ENCODE data around the gene TMEM187.

TMEM187 gene

GRCh38 chrX:154011376-154012335 is 39.1 kb downstream of the TMEM187 start:
- no peak overlapping the region for H3K27ac ChIP-seq
- TF ChIP-seq CTCF (conservative IDR thresholded peaks at IDR 0.05), result no peak
- no peak for TF ChIP-seq ZFX (IDR thresholded peaks at IDR 0.05)

DNA sequence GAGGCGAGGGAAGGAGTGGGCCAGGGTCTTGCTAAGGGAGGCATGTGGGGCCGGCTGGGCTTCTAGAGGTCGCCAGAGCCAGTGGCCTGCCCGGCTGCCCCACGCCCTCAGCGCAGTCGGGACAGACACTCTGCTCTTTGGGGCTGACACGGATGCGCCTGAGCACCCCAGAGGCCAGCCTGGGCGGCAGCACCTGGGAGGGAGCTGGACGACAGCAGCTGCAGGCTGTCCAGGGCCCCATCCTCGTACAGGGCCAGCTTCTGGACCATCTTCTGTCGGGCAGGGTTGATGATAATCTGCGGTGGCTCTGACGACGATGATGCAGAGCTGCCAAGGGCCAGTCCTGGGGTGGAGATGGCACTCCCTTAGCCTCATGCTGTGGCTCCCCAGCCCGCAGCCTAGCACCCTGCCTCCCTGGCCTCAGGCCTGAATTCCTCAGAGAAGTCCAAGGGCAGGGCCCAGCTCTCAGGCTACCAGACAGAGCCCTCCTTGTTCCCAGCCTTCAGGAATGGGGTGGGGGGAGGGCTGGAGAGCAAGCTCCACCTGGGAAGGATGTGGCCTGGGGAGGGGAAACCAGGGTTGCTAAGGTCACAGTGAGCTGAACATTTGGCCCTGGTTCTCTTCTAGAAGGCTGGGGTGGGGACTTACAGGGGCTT is 39.9 kb downstream of the TMEM187 start:
- TF ChIP-seq CTCF (conservative IDR thresholded peaks at IDR 0.05) (no peak), ZFX (IDR thresholded peaks at IDR 0.05) (no peak)
- H3K27ac ChIP-seq, result no peak overlapping the region

GRCh38 chrX:154013001-154013421 is 40.5 kb downstream of the TMEM187 start:
- TF ChIP-seq ZFX (IDR thresholded peaks at IDR 0.05) (no peak), CTCF (conservative IDR thresholded peaks at IDR 0.05) (no peak)
- no peak overlapping the region for H3K27ac ChIP-seq

DNA sequence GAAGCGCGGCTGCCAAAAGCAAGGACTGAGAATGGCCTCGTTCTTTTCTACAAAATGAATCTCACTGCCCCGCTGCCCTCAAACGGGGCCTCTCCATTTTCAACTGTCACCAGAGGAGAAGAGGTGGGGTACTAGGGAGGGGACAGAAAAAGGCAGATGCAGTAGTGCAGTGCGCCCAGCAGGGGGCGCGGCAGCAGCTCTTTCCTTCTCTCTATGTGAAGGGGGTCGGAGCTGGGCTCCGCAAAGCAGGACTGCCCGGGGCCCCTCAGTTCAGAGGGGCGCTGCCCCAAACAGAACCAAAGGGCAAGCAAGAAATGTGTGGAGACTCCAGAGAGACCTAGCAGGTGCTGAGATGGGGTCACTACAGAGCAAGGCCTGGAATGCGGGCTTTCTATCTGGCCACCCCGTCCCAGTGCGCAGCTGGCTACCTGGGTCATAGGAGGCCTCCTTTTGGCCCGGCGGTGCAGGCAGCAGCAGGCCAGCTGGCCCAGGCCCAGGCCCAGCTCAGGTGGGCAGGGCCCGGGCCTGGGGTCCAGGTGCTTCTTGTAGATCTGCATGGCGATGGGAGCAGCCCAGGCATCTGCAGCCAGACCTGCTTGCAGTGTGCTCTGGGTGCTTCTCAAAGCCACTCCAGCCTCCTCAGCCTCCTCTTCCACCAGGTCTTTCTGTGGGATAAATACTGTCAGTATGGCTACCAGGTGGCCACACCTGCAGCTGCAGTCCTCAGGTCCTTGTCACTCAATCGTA is 41.2 kb downstream of the TMEM187 start:
- no peak for TF ChIP-seq ZFX (IDR thresholded peaks at IDR 0.05)
- TF ChIP-seq CTCF (conservative IDR thresholded peaks at IDR 0.05), result peak; percentile 85

DNA sequence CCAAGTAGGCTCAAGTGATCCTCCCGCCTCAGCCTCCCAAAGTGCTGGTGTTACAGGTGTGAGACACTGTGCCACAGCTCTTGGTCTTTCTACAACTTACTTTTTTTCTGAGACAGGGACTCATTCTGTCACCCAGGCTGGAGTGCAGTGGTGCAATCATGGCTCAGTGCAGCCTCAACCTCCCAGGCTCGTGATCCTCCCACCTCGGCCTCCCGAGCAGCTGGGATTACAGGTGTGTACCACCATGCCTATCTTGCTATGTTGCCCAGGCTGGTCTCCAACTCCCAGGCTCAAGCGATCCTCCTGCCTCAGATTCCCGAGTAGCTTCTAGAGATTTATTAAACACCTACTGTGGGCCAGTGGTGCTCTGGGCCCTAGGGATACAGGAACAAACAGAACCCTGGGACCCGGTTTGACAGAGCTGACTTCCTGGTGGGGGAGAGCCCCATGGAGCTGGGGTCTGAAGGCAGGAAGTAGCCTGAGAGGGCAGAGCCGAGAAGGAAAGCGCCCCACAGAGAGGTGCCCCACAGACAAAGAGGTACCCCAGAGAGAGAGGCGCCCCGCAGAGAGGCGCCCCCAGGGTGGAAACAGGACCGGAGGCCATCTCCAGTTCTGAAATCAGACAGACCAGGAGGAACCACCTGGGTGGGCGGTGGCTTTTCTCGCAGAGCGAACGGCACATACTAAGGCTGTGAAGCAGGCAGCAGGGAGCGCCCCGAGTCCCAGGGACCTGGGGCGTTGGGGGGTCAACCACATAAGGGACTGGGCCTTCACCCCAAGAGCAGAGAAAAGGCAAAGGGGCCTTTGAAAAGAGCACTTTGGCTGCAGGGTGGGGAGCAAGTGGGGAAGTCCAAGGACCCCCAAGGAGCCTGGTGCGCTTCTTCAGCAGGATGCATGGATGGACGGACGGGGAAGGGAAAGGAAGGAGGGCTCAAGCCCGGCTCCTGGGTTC is 42.2 kb downstream of the TMEM187 start:
- TF ChIP-seq ZFX (IDR thresholded peaks at IDR 0.05) (no peak), CTCF (conservative IDR thresholded peaks at IDR 0.05) (no peak)
- no peak overlapping the region for H3K27ac ChIP-seq

More for the DNA sequence above, 41.2 kb downstream of the TMEM187 start:
- no peak overlapping the region for H3K27ac ChIP-seq

DNA sequence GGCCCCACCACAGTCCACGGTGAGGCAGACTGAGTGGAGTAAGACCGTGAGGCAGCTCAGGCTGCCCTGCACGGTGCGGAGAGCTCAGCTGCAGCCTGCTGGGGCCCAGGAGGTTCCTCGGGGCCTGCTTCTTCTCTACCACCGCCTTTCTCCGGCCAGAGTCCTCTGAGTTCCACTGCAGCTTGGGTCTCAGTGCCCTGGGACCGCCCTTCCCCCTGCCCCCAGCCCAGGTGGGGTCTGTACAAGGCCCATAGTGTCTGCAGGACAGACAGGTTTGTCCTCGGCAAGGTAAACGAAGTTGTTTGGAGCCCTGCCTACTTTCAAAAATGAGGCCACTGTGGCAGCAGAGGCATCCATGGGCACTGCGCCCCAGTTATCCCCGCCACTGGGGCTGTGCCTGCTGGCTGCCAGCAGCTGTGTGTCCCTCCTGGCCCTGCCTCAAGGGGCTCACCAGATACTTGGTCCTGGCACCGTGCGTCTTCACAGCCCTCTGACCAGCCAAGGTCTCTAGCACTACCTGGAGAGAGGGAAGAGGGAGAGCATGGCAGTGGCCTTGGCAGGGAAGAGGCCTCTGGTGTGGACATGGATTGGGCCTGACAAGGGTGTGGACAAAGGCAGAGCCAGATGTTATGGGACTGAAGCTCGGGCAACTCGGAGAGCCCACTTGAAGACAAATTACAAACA is 43.2 kb downstream of the TMEM187 start:
- TF ChIP-seq CTCF (conservative IDR thresholded peaks at IDR 0.05) (no peak), ZFX (IDR thresholded peaks at IDR 0.05) (no peak)
- peak overlapping the region; percentile 9; the same call in 1 of the 2 replicates for H3K27ac ChIP-seq
